Adrenal gland (tissue), 12 donors: ENCODE data around the gene SMG5. TPM values are rescaled to one million over a fixed set of nuclear protein-coding genes. Genes with fewer than 3 reads are reported as not detected.

Experiments used
- DNase-seq, 7 donors: peaks; one replicate each; pipeline ENCODE4 v3.0.0-alpha.2; 2019 to 2020
- H3K27ac ChIP-seq, 5 donors: fragments of 200-600 bp; sonication (generic) in 4 of 5; 1 replicate in 3 of 5; 2 replicates in 2 of 5; pipeline versions ENCODE4 v1.5.1 to v1.8.0; 2016 to 2020; ENCODE audit warnings: mild to moderate bottlenecking in 1 of 5
- H3K27me3 ChIP-seq: fragments of 200-600 bp; 2 replicates; pipeline ENCODE4 v1.8.0; 2021
- H3K36me3 ChIP-seq, 2 donors: fragments of 200-600 bp; replicated peaks in 1 of 2; 1 replicate in 1 of 2; 2 replicates in 1 of 2; pipeline versions ENCODE4 v1.5.1 to v1.8.0; 2018 to 2022
- H3K4me1 ChIP-seq, 2 donors: fragments of 200-600 bp; replicated peaks in 1 of 2; 1 replicate in 1 of 2; 2 replicates in 1 of 2; pipeline versions ENCODE4 v1.5.1 to v1.8.0; 2018 to 2021
- H3K4me3 ChIP-seq, 4 donors: fragments of 200-600 bp; sonication (generic) in 3 of 4; one replicate each; pipeline ENCODE4 v1.5.1; 2016 to 2018
- H3K9me3 ChIP-seq, 3 donors: fragments of 200-600 bp; sonication (generic) in 1 of 3; replicated peaks in 1 of 3; 1 replicate in 2 of 3; 2 replicates in 1 of 3; pipeline versions ENCODE4 v1.5.1 to v1.8.0; 2016 to 2021
- POLR2A ChIP-seq, 2 donors: fragments of 450-650 bp; IDR thresholded peaks; one replicate each; pipeline ENCODE4 v1.6.1; 2017; ENCODE audit warnings: antibody characterized with exemption in 2 of 2, mild to moderate bottlenecking in 2 of 2, moderate library complexity in 1 of 2
- WGBS, 4 donors: extraction: QIAGEN DNeasy Blood & Tissue Kit in 2 of 4; methylation state at CpG; one replicate each; pipeline versions ENCODE4 v1.1.5 to v1.1.7; 2013 to 2017; 5-methylcytosine and 5-hydroxymethylcytosine counted together
- intact Hi-C, 2 donors: fragments of 100-400 bp; cut with DNase I; formaldehyde crosslinking; loops; one replicate each; pipeline versions ENCODE4 v1.14.1 to v1.15.0; 2022 to 2023
- polyA plus RNA-seq, 3 donors: library from polyadenylated mRNA; stranded (reverse); fragments of 200-250 nt in 2 of 3; fragments of 350-450 nt in 1 of 3; fragmentation: Illumina TruSeq in 1 of 3; extraction: RNeasy Lipid Tissue Mini Kit (QIAGEN cat#74804) in 1 of 3; gene quantifications; one replicate each; pipeline ENCODE4 v1.2.3, GENCODE V29; 2013 to 2014
- total RNA-seq, 9 donors: library from RNA; depleted of rRNA in 4 of 9; stranded (reverse); fragments of >200 nt in 4 of 9; fragments of 120-200 nt in 1 of 9; fragmentation: NEBNext Ultra II Directional in 1 of 9; extraction: Animal tissue kit (Norgen Biotek cat#: 25700) in 1 of 9; gene quantifications; one replicate each; pipeline versions ENCODE4 v1.1.0 to v1.2.4, GENCODE V29; 2013 to 2023
- TF ChIP-seq, protein P1 (sequence below), 6 experiments: fragments of 450-650 bp in 4 of 6; fragments of 200-600 bp in 2 of 6; sonication (generic) in 1 of 6; IDR thresholded peaks; 1 replicate in 5 of 6; 2 replicates in 1 of 6; pipeline versions ENCODE4 v1.5.1 to v1.8.0; 2016 to 2021; ENCODE audit warnings: antibody characterized with exemption in 6 of 6, mild to moderate bottlenecking in 2 of 6, moderate library complexity in 1 of 6
- donor health status: healthy with polysubstance abuse.
- donor health status: Bipolar disorder and iron deficiency.
- donor health status: DM: yes; HTN: yes; CAD: no.
- donor health status: DM: no; HTN: no; CAD: no.
- donor health status: DM: no; HTN: no; CAD: no.
- donor health status: DM: yes; HTN: yes; CAD: no.

The SMG5 gene
- total and polyA plus RNA-seq, 12 donors = 25.5 to 110 (median 83.5) TPM

DNA sequence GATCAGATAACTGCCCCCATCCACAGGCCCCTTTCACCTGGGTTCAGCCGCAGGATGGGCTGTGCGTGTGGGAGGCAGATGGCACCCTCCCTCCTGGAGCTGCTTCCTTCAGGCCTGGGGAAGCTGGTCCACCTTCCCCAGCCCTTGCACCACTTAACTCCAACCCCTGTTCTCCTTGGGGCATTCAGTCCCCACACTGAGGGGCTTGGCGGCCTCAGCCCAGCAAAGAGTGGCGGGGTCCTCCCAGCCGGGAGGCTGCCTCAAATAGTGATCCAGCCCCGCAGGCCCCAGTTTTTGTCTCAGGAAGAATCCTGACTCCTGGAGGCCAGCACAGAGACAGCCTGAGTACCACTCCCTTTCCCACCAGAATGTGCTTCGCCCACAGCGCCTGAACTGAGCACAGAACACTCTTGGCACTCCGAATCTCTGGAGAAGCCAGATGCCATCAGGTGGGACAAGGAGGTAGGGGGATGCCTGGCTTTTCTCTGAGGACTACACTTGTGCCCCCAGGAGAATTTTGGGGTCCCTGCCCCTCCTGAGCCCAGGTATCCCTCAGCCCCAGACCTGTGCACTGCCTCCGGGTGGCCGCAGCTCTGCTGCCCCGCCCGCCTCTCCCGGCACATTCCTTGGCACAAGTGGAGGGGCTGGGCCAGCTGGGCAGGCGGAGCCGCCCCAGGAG, 35.7 kb downstream of the SMG5 start:
- Histone ChIP-seq H3K27me3 (no peaks in the 10 kb centered on the region), H3K4me1 (peaks cover 0 to 12% of the 10 kb centered on the region in 2 donors), H3K36me3 (peaks cover 0 to 27% of the 10 kb centered on the region in 2 donors), H3K4me3 (no peak overlapping the region), H3K27ac (peak overlapping the region in 1 of 5 donors; percentile 49), H3K9me3 (no peaks in the 10 kb centered on the region)
- peak in 1 of 7 donors; percentile 29 for DNase-seq
- TF ChIP-seq POLR2A (IDR thresholded peaks at IDR 0.05) = no peak
- TF ChIP-seq, protein P1, sequence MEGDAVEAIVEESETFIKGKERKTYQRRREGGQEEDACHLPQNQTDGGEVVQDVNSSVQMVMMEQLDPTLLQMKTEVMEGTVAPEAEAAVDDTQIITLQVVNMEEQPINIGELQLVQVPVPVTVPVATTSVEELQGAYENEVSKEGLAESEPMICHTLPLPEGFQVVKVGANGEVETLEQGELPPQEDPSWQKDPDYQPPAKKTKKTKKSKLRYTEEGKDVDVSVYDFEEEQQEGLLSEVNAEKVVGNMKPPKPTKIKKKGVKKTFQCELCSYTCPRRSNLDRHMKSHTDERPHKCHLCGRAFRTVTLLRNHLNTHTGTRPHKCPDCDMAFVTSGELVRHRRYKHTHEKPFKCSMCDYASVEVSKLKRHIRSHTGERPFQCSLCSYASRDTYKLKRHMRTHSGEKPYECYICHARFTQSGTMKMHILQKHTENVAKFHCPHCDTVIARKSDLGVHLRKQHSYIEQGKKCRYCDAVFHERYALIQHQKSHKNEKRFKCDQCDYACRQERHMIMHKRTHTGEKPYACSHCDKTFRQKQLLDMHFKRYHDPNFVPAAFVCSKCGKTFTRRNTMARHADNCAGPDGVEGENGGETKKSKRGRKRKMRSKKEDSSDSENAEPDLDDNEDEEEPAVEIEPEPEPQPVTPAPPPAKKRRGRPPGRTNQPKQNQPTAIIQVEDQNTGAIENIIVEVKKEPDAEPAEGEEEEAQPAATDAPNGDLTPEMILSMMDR (IDR thresholded peaks at IDR 0.05) = no peak
- intact Hi-C loops = no loop called here
- 41 to 61% (median 52%) methylated on average over 2 to 16 of the region's 16 CpGs for WGBS, 4 donors

DNA sequence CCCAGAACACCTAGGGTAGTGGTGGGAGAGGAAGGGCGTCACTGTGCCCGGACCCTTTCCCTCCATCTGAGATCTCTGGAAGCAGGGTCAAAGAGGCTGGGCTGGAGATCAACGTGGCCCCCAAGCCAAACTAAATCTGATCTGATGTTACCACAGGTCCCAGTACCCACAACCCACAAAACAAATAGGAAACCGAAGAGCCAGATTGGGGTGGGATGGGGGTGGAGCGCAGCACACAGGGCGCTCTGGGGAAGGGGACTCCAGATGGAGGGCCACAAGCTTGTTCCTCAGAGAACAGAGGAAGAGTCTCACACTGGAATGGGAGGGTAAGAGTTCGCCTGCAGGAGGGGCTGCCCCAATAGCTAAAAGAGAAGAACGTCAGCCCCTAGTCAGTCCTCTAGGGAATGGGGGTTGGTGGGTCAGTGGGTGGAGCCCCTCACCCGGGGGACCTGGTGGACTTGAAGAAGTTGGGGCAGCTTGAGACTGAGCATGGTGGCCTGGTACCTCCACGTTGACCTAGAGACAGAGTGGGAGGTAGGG, 36.3 kb downstream of the SMG5 start:
- Histone ChIP-seq H3K9me3 (no peaks in the 10 kb centered on the region), H3K36me3 (peaks cover 0 to 21% of the 10 kb centered on the region in 2 donors), H3K27ac (peak overlapping the region in 1 of 5 donors; percentile 49), H3K27me3 (no peaks in the 10 kb centered on the region), H3K4me3 (no peak overlapping the region), H3K4me1 (peaks cover 0 to 12% of the 10 kb centered on the region in 2 donors)
- DNase-seq = no peak
- intact Hi-C loops = no loop called here
- 51 to 58% (median 51%) methylated on average over 10 of the region's 10 CpGs for WGBS, 4 donors
- TF ChIP-seq, protein P1 (IDR thresholded peaks at IDR 0.05) = no peak
- TF ChIP-seq POLR2A (IDR thresholded peaks at IDR 0.05) = no peak

DNA sequence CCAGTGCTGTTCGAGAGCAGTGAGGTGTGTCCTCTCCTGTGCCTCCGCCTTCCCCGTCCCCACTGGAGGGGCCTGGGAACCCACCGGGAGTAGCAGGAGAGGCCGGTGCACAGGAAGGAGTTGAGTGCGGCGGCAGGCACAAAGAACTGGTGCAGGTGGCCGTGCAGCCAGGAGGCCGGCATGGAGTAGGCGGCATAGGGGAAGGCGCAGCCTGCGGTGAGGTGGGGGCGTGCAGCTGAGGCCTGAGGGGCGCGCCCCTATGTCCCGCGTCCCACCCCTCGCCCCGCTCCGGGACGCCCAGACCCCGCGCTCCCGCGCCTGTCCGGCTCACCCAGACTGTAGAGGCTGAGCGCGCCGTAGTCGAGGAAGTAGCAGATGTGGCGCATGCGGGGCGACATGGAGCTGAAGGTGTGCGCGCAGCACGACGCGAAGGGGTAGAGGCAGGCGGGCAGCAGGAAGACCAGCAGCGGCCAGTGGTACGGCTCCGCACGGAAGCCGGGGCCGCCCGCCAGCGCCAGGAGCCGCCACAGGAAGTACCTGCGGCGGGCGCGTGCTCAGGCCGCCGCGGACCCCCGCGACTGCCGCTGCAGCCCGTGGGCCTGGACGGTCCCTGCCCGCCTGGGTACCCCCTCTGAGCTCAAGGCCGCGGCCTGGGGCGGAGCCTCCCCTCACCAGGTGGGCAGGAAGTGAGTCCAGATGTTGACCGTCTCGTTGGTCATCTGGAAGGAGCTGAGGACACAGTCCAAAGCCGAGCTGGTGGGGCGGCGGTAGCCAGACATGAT, 37.0 kb downstream of the SMG5 start:
- intact Hi-C loops = no loop called here
- DNase-seq = peak in 2 of 7 donors; percentile 32 to 33
- H3K27me3 ChIP-seq = no peaks in the 10 kb centered on the region
- H3K4me3 ChIP-seq = peak overlapping the region in 1 of 4 donors; percentile 34
- no peak overlapping the region for H3K27ac ChIP-seq
- no peaks in the 10 kb centered on the region for H3K9me3 ChIP-seq
- 4 to 10% (median 5%) methylated on average over 2 to 69 of the region's 69 CpGs for WGBS, 4 donors
- H3K4me1 ChIP-seq = peaks cover 0 to 12% of the 10 kb centered on the region in 2 donors
- TF ChIP-seq, protein P1 (IDR thresholded peaks at IDR 0.05) = no peak
- TF ChIP-seq POLR2A (IDR thresholded peaks at IDR 0.05) = no peak
- H3K36me3 ChIP-seq = peaks cover 0 to 14% of the 10 kb centered on the region in 2 donors

DNA sequence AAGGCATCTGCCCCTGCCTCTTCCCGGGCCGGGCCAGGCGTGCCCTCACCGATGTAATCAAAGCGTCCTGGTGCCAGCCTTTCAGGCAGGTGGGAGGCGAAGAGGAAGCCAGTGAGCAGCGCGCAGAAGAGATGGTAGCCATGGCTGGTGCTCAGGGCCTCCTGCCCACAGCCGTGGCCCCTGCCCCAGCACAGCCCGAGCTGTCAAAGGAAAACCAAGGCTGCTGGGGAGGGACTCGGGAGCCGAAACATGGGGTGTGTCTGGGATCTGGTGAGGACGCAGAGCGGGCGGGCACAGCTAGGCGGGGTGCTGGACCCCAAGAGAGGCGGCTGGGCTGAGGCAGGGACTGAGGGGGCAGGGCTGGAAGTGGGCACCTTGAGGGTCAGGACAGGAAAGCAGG, 37.9 kb downstream of the SMG5 start:
- WGBS, 4 donors = 80 to 90% (median 86%) methylated on average over 16 to 17 of the region's 17 CpGs
- Histone ChIP-seq H3K27me3 (no peaks in the 10 kb centered on the region), H3K4me3 (no peak overlapping the region), H3K4me1 (peaks cover 0 to 12% of the 10 kb centered on the region in 2 donors), H3K36me3 (peaks cover 0 to 12% of the 10 kb centered on the region in 2 donors), H3K9me3 (no peaks in the 10 kb centered on the region), H3K27ac (no peak overlapping the region)
- no peak for DNase-seq
- intact Hi-C loops = no loop called here
- TF ChIP-seq, protein P1 (IDR thresholded peaks at IDR 0.05) = no peak
- no peak for TF ChIP-seq POLR2A (IDR thresholded peaks at IDR 0.05)
